IMR-90 (cell line): ENCODE data around the gene IL2. TPM values are rescaled to one million over a fixed set of nuclear protein-coding genes. Genes with fewer than 3 reads are reported as not detected.

ENCODE experiments used
- ATAC-seq: fragments of 200-7000 bp; cut with Tn5 transposase; 2 replicates; pipeline ENCODE4 v1.9.1; 2020; ENCODE audit warnings: low read depth, mild to moderate bottlenecking, moderate library complexity
- BruUV-seq: library from RNA; stranded (reverse); fragments of 400-500 nt; replicated peaks from 2 replicates; lab custom pipeline; 2021; lab: Mats Ljungman, UMichigan
- CTCF ChIA-PET: fragments of 300-600 bp; formaldehyde crosslinking; extraction: SDS; loops from one replicate; lab custom pipeline; 2021; ENCODE audit warnings: antibody characterized with exemption; lab: Yijun Ruan, JAX
- POLR2A ChIA-PET: fragments of 300-600 bp; sonication (Branson Sonifier 250); formaldehyde crosslinking; loops from one replicate; lab custom pipeline; 2022; ENCODE audit warnings: antibody characterized with exemption; ENCODE audit not compliant: unreplicated experiment; lab: Charles Lee
- DNase-seq: peaks from one replicate; pipeline ENCODE4 v3.0.0; 2013
- H2AFZ ChIP-seq: replicated peaks from 2 replicates; pipeline ENCODE3; 2013; ENCODE audit warnings: low read length, mild to moderate bottlenecking; ENCODE audit not compliant: poor library complexity
- H2AK5ac ChIP-seq: 2 replicates; pipeline ENCODE4 v1.6.1; 2013; ENCODE audit warnings: low read depth, low read length, inconsistent platforms
- H2AK9ac ChIP-seq: replicated peaks from 2 replicates; pipeline ENCODE3; 2013; ENCODE audit warnings: mild to moderate bottlenecking, low read depth, low read length, moderate library complexity; ENCODE audit not compliant: poor library complexity
- H2BK120ac ChIP-seq: 2 replicates; pipeline ENCODE4 v1.6.1; 2013; ENCODE audit warnings: low read depth, low read length, inconsistent platforms
- H2BK15ac ChIP-seq: 3 replicates; pipeline ENCODE4 v1.6.1; 2013; ENCODE audit warnings: low read depth, low read length, inconsistent platforms
- H2BK20ac ChIP-seq: 2 replicates; pipeline ENCODE4 v1.6.1; 2013; ENCODE audit warnings: low read depth, mild to moderate bottlenecking, inconsistent platforms, low read length, moderate library complexity
- H2BK5ac ChIP-seq: 2 replicates; pipeline ENCODE4 v1.6.1; 2013; ENCODE audit warnings: mild to moderate bottlenecking, low read depth, low read length, inconsistent platforms; ENCODE audit not compliant: poor library complexity, severe bottlenecking
- H3K14ac ChIP-seq: replicated peaks from 2 replicates; pipeline ENCODE4 v1.6.1; 2013; ENCODE audit warnings: low read depth, low read length, inconsistent platforms
- H3K18ac ChIP-seq: 2 replicates; pipeline ENCODE4 v1.6.1; 2013; ENCODE audit warnings: low read depth, low read length, control low read depth
- H3K23ac ChIP-seq: 2 replicates; pipeline ENCODE4 v1.6.1; 2013; ENCODE audit warnings: low read depth, low read length, inconsistent platforms
- H3K27ac ChIP-seq: 2 replicates; pipeline ENCODE4 v1.5.1; 2013; ENCODE audit warnings: mild to moderate bottlenecking, control low read depth, low read length; ENCODE audit not compliant: insufficient read depth
- H3K27me3 ChIP-seq: 2 replicates; pipeline ENCODE4 v1.6.1; 2013; ENCODE audit warnings: low read length; ENCODE audit not compliant: control insufficient read depth, insufficient read depth
- H3K36me3 ChIP-seq: 2 replicates; pipeline ENCODE4 v1.6.1; 2013; ENCODE audit warnings: low read length, mixed read lengths; ENCODE audit not compliant: control insufficient read depth, insufficient read depth
- H3K4ac ChIP-seq: 2 replicates; pipeline ENCODE4 v1.6.1; 2013; ENCODE audit warnings: low read depth, low read length, inconsistent platforms
- H3K4me1 ChIP-seq: 2 replicates; pipeline ENCODE4 v1.6.1; 2013; ENCODE audit warnings: low read length, mixed read lengths; ENCODE audit not compliant: control insufficient read depth, insufficient read depth
- H3K4me2 ChIP-seq: 2 replicates; pipeline ENCODE4 v1.6.1; 2013; ENCODE audit warnings: low read depth, mild to moderate bottlenecking, control low read depth, low read length, moderate library complexity
- H3K4me3 ChIP-seq: 2 replicates; pipeline ENCODE4 v1.5.1; 2013; ENCODE audit warnings: low read depth, mild to moderate bottlenecking, control low read depth, low read length, moderate library complexity; ENCODE audit not compliant: insufficient read depth
- H3K56ac ChIP-seq: 2 replicates; pipeline ENCODE4 v1.6.1; 2013; ENCODE audit warnings: low read length, inconsistent platforms; ENCODE audit not compliant: insufficient read depth; ENCODE audit errors: extremely low read depth
- H3K79me1 ChIP-seq, 2 experiments: 2 replicates each; pipeline ENCODE4 v1.6.1; 2013; ENCODE audit warnings: low read length in 2 of 2, inconsistent platforms in 1 of 2, low read depth in 1 of 2
- H3K9ac ChIP-seq: 2 replicates; pipeline ENCODE4 v1.6.1; 2013; ENCODE audit warnings: low read depth, low read length, control low read depth
- H3K9me1 ChIP-seq: 2 replicates; pipeline ENCODE4 v1.6.1; 2013; ENCODE audit warnings: low read length, inconsistent platforms; ENCODE audit not compliant: insufficient read depth
- H3K9me3 ChIP-seq: 2 replicates; pipeline ENCODE4 v1.6.1; 2013; ENCODE audit warnings: low read length; ENCODE audit not compliant: control insufficient read depth, insufficient read depth
- H4K20me1 ChIP-seq: 2 replicates; pipeline ENCODE4 v1.6.1; 2013; ENCODE audit warnings: low read length, inconsistent platforms; ENCODE audit not compliant: insufficient read depth
- H4K5ac ChIP-seq: 2 replicates; pipeline ENCODE4 v1.6.1; 2013; ENCODE audit warnings: mild to moderate bottlenecking, low read depth, low read length, control low read depth
- H4K8ac ChIP-seq, 2 experiments: 2 replicates each; pipeline ENCODE4 v1.6.1; 2013; ENCODE audit warnings: low read depth in 2 of 2, low read length in 2 of 2, control low read depth in 1 of 2, inconsistent platforms in 1 of 2
- H4K91ac ChIP-seq: 2 replicates; pipeline ENCODE4 v1.6.1; 2013; ENCODE audit warnings: low read depth, low read length, inconsistent platforms; ENCODE audit not compliant: insufficient read depth
- BHLHE40 ChIP-seq: fragments of 150-350 bp; IDR thresholded peaks from 2 replicates; pipeline ENCODE4 v1.6.1; 2016; ENCODE audit warnings: mild to moderate bottlenecking, low read depth, low read length
- CEBPB ChIP-seq: IDR thresholded peaks from 2 replicates; pipeline ENCODE4 v1.6.1; 2012; ENCODE audit warnings: low read depth, low read length, improper control_type of control experiment
- CHD1 ChIP-seq: IDR thresholded peaks from 2 replicates; pipeline ENCODE4 v1.6.1; 2012; ENCODE audit warnings: low read depth, low read length, improper control_type of control experiment
- CTCF ChIP-seq: conservative IDR thresholded peaks from 2 replicates; pipeline ENCODE4 v1.5.1; 2012; ENCODE audit warnings: mild to moderate bottlenecking, low read depth, low read length, improper control_type of control experiment
- ELK1 ChIP-seq: fragments of 150-350 bp; IDR thresholded peaks from 2 replicates; pipeline ENCODE4 v1.6.1; 2016; ENCODE audit warnings: low read depth, mild to moderate bottlenecking, low read length, moderate library complexity, borderline replicate concordance
- FOS ChIP-seq: fragments of 150-350 bp; IDR thresholded peaks from 2 replicates; pipeline ENCODE4 v1.6.1; 2016; ENCODE audit warnings: low read depth, low read length
- MAFK ChIP-seq: IDR thresholded peaks from 2 replicates; pipeline ENCODE4 v1.6.1; 2012; ENCODE audit warnings: low read depth, low read length, improper control_type of control experiment
- MXI1 ChIP-seq: IDR thresholded peaks from 2 replicates; pipeline ENCODE4 v1.6.1; 2012; ENCODE audit warnings: low read depth, mild to moderate bottlenecking, low read length, moderate library complexity, borderline replicate concordance
- NFE2L2 ChIP-seq: fragments of 150-350 bp; IDR thresholded peaks from 2 replicates; pipeline ENCODE4 v1.6.1; 2016; ENCODE audit warnings: low read depth, mild to moderate bottlenecking, low read length
- POLR2A ChIP-seq: IDR thresholded peaks from 2 replicates; pipeline ENCODE4 v1.6.1; 2012; ENCODE audit warnings: mild to moderate bottlenecking, low read depth, low read length
- RAD21 ChIP-seq: IDR thresholded peaks from 2 replicates; pipeline ENCODE4 v1.6.1; 2012; ENCODE audit warnings: low read length, improper control_type of control experiment
- RFX5 ChIP-seq: IDR thresholded peaks from 2 replicates; pipeline ENCODE4 v1.8.0; 2012; ENCODE audit warnings: low read depth, mild to moderate bottlenecking, low read length, moderate library complexity
- SMC3 ChIP-seq: fragments of 150-350 bp; IDR thresholded peaks from 2 replicates; pipeline ENCODE4 v1.6.1; 2016; ENCODE audit warnings: low read depth, mild to moderate bottlenecking, antibody characterized with exemption, low read length, moderate library complexity
- WGBS, 2 experiments: methylation state at CpG; one replicate each; pipeline versions ENCODE4 v1.1.5 to v1.1.7; 2013; ENCODE audit warnings: missing lambda C conversion rate in 2 of 2; ENCODE audit not compliant: insufficient read length in 1 of 2; ENCODE audit errors: extremely low coverage in 2 of 2; 5-methylcytosine and 5-hydroxymethylcytosine counted together
- dilution Hi-C: fragments of 300-500 bp; cut with HindIII; formaldehyde crosslinking; loops from one replicate; pipeline ENCODE4 v1.14.3; 2018; ENCODE audit warnings: low sequenced_read_pairs; ENCODE audit not compliant: unreplicated experiment
- in situ Hi-C: fragments of 300-500 bp; cut with MboI; formaldehyde crosslinking; loops from 3 replicates; pipeline ENCODE4 v1.14.3; 2019; ENCODE audit warnings: low sequenced_read_pairs, inconsistent platforms, mixed read lengths
- intact Hi-C: fragments of 100-400 bp; cut with micrococcal nuclease; formaldehyde crosslinking; loops from 2 replicates; pipeline ENCODE4 v1.10.0; 2022
- polyA plus RNA-seq, 3 experiments: library from polyadenylated mRNA; depleted of rRNA; stranded (reverse); fragments of >200 nt; gene quantifications; 2 replicates each; pipeline ENCODE4 v1.2.3, GENCODE V29; 2012; ENCODE audit warnings: low replicate concordance in 1 of 3
- total RNA-seq: library from RNA; depleted of rRNA; stranded (reverse); fragments of >200 nt; gene quantifications from 2 replicates; pipeline ENCODE4 v1.2.3, GENCODE V29; 2012

Gene IL2
- total and polyA plus RNA-seq, 2 of the 4 experiments (the other 2 are of a cell fraction) = not detected

- no peak for TF ChIP-seq ELK1
These were observed at the start of gene IL2 (continued) for GRCh38 chr4:122456231-122457116.

- H3K36me3 ChIP-seq = no peaks in the 10 kb centered on the region
- no peaks in the 10 kb centered on the region for H4K20me1 ChIP-seq
- ChIA-PET CTCF (no interaction called here), POLR2A (no interaction called here)
- H2AFZ ChIP-seq = no peak overlapping the region
- DNase-seq (no peak), ATAC-seq (no peak)
- no peak overlapping the region for H3K9ac ChIP-seq
- H4K5ac ChIP-seq = no peak overlapping the region
- no peak overlapping the region for H3K4me3 ChIP-seq
- in situ Hi-C loops (no loop called here), dilution Hi-C loops (no loop called here), intact Hi-C loops (no loop called here)
- no peaks in the 10 kb centered on the region for H3K9me1 ChIP-seq
- no TSS peak for BruUV-seq
- no peak overlapping the region for H2BK5ac ChIP-seq
- no peaks in the 10 kb centered on the region for H3K79me1 ChIP-seq
- H4K91ac ChIP-seq = no peak overlapping the region
- no peak overlapping the region for H3K56ac ChIP-seq
- H2AK5ac ChIP-seq = no peak overlapping the region
- no peak overlapping the region for H2BK20ac ChIP-seq
- no peak overlapping the region for H3K27ac ChIP-seq
- no peak overlapping the region for H2BK15ac ChIP-seq
- H3K4me1 ChIP-seq = no peaks in the 10 kb centered on the region
- no peak overlapping the region for H2AK9ac ChIP-seq
- WGBS, 2 experiments = 100% methylated on average over 1 of the region's 3 CpGs; no CpG with 5 or more reads in 1 of the 2 experiments
- H3K23ac ChIP-seq = no peak overlapping the region
- H3K14ac ChIP-seq = no peak overlapping the region
- H3K4me2 ChIP-seq = no peak overlapping the region
- H3K27me3 ChIP-seq = peaks cover 3% of the 10 kb centered on the region
- H2BK120ac ChIP-seq = no peak overlapping the region
- H3K18ac ChIP-seq = no peak overlapping the region
- H4K8ac ChIP-seq = no peak overlapping the region
- H3K9me3 ChIP-seq = no peaks in the 10 kb centered on the region
- H3K4ac ChIP-seq = no peak overlapping the region
- TF ChIP-seq SMC3 = no peak
- no peak for TF ChIP-seq POLR2A
- TF ChIP-seq RFX5 = no peak
- TF ChIP-seq RAD21 = no peak
- no peak for TF ChIP-seq CHD1
- no peak for TF ChIP-seq FOS
- no peak for TF ChIP-seq ELK1
- no peak for TF ChIP-seq CTCF
- TF ChIP-seq NFE2L2 = no peak
- TF ChIP-seq BHLHE40 = no peak
- TF ChIP-seq MXI1 = no peak
- TF ChIP-seq CEBPB = no peak
- TF ChIP-seq MAFK = no peak
These were observed 46.7 kb upstream of the IL2 start for GRCh38 chr4:122503214-122503613.
